Hippocampal formation (tissue), 2 donors: Measurements from ENCODE around the gene CASK.
"Not testable (repeated sequence)": the region's sequence is repeated elsewhere in the genome, so short reads cannot be mapped to it uniquely, and the experiment has no call there.

Experiments used
- DNase-seq, 2 donors: peaks; one replicate each; lab custom pipeline; 2025; lab: John Stamatoyannopoulos, UW

Gene CASK

GRCh38 chrX:41629539-41629938 is 293.8 kb downstream of the CASK start:
- DNase-seq = no peak

- DNase-seq = no peak
These were observed 302.1 kb downstream of the CASK start for GRCh38 chrX:41621222-41621723.

GRCh38 chrX:41619221-41619620 is 304.1 kb downstream of the CASK start:
- DNase-seq = no peak

- no peak for DNase-seq
These were observed 306.4 kb downstream of the CASK start for GRCh38 chrX:41616935-41617334.

DNA sequence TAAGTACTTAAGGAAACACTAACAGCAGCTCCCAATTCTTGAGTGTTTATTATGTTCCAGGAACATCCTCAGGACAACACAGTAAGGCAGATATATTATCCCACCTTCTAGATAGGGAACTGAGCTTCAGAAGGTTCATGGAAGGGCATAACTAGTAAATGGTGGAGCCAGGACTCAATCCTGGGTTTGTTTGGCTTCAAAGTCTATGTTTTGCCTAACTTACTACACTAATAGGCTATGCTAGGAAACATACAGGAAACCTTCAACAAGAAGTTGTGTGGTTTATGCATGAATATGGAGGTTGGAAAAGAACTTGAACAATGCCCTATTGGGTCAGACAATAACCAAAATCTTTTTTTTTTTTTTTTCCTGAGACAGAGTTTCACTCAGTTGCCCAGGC is 307.1 kb downstream of the CASK start:
- DNase-seq = no peak

GRCh38 chrX:41608244-41608643 is 315.1 kb downstream of the CASK start:
- DNase-seq = no peak

DNA sequence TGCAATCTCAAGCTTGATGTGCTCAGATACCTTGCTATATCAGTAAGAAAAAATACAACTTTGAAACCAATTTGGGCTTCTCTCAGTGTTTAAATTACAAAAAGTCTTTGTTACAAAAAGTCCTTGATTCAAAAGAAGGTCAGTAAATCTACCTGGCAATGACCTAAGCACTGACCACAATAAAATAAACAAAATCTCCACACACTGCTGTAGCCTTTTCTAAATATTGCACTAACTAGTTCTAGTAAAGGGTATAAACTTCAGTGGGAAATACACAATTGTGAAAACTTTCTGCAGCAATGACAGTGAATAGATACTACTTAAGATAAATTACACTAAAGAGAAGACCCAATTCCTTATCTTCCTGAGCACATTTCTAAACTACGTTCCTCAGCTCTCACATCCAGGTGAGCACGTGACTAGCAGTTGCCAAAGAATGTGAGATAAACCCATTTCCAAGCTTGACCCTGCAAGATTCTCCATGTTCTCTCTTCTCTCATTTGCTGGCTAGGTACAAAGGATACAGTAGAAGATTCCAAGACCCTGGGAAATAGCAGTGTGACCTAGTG is 316.0 kb downstream of the CASK start:
- DNase-seq = no peak

DNA sequence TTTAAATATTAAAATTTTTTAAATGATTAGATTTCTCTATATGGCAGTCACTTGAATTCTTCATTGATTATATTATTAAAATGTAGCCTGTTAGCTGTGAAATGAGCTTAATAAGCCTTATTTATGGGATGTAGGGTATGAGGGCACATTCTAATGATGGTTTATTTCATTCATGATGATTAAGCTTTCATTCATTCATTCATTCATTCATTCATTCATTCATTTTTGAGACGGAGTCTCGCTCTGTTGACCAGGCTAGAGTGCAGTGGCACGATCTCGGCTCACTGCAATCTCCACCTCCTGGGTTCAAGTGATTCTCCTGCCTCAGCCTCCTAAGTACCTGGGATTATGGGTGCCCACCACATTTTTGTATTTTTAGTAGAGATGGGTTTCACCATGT is 317.3 kb downstream of the CASK start:
- not testable (repeated sequence) for DNase-seq

DNA sequence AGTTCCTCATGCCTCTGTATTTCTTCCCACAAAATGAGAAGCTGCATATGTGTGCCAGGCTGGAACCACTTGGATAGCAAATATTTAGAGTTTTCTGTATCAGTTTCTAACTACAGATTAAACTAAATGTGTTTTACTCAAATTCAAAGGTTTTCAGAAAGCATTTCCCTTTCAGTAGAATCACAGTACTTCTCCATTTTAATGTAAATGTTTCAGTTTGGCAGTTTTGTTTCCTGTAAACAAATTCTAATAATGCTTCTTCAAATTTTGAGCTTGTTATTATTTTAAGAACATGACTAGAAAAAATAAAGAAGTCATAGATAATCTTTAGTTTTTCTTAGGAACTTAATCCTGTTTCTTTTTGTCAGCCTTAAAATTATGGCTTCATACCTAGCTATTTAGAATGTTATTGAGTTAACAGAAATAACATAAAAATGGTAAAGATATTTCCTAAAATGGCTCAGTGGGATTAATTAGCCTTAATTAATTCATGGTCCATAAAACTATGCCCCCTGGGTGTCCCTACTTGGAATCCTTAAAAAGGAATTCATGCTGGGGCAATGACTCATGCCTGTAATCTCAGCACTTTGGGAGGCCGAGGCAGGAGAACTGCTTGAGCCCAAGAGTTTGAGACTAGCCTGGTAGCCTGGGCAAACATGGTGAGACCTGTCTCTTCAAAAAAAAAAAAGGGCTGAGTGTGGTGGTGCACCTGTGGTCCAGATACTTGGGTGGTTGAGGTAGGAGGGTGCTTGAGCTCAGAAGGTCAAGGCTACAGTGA is 318.4 kb downstream of the CASK start:
- no peak for DNase-seq

DNA sequence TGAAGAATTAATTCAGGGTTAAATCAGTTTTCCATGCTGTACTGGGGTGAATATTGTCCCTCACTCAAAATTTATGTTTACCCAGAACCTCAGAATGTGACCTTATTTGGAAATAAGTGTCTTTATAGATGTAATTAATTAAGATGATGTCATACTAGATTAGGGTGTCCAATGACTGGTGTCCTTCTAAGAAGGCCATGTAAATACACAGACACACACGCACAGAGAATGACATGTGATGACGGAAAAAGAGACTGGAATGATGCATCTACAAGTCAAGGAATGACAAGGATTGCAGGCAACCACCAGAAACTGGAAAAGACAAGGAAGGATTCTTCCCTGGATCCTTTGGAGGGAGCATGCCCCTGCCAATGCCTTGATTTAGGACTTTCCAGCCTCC is 319.2 kb downstream of the CASK start:
- DNase-seq = no peak

DNA sequence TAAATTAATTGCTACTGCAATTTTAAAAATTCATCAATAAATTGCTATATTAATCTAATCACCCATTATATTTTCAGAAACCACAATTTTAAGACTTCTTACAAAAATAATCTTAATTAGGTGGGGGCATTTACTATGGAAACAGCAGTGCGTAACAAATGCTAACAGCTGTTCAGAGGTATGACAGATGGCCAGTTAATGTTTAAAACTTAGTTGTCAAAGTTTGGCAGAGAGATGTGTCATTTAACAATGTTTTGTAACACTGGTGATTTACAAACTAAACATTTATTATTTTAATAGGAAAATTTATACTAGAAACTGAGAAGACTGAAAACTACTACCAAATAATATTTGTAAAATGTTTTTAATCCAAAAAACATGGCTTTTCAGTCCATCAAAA is 319.8 kb downstream of the CASK start:
- no peak for DNase-seq

- DNase-seq = no peak
These were observed 320.5 kb downstream of the CASK start for GRCh38 chrX:41602816-41603345.

- DNase-seq = no peak
These were observed 323.1 kb downstream of the CASK start for GRCh38 chrX:41600291-41600690.

- no peak for DNase-seq
These were observed 323.8 kb downstream of the CASK start for GRCh38 chrX:41599507-41599906.

DNA sequence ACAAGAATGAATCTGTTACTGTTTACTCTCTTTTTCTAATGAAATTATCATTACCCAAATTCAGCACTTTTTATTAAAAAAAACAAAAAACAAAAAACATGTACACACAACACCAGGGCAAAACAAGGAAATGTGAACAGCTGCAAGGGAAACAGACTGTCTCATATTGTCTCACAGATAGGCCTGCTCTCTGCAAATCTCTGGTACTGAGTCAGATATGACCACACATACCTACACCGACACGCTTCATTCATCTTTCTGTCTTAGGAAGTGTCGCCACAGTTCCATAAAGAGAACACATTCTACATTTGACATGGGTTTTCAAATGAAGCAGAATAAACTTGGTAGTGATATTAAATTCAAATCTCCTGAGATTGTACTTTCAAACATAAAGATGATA is 326.8 kb downstream of the CASK start:
- DNase-seq = no peak

DNA sequence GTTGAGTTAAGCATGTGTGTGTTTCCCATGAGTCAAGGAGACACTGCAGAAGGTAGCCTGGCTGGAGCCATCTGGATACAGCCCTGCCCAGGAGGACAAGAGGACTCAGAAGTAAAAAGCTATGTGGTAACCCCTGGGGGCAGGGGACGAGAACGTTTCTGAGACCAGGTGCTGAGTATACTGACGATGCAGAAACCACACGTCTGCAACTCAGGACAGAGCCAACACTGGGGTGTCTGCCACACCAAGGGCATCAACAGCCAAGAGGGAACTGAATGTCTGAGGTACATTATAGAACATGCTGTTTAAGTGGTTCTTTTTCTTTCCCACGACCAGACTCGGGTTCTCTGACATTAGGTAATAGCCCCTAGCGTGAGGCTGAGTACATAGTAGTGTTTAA is 328.7 kb downstream of the CASK start:
- DNase-seq = no peak

DNA sequence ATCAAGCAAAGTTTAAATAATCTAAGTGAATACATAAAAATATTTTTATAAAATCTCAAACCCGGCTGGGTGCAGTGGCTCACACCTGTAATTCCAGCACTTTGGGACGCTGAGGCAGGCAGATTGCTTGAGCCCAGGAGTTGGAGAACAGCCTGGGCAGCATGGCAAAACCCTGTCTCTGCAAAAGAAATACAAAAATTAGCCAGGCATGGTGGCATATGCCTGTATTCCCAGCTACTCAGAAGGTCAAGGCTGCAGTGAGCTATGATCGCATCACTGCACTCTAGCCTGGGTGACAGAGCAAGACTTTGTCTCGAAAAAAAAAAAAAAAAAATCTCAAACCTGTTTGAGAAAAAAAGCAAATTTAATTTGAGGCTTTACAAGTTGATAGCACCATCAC is 331.4 kb downstream of the CASK start:
- DNase-seq = no peak

- no peak for DNase-seq
These were observed 332.7 kb downstream of the CASK start for GRCh38 chrX:41590641-41591040.

- DNase-seq = no peak
These were observed 333.6 kb downstream of the CASK start for GRCh38 chrX:41589634-41590270.

DNA sequence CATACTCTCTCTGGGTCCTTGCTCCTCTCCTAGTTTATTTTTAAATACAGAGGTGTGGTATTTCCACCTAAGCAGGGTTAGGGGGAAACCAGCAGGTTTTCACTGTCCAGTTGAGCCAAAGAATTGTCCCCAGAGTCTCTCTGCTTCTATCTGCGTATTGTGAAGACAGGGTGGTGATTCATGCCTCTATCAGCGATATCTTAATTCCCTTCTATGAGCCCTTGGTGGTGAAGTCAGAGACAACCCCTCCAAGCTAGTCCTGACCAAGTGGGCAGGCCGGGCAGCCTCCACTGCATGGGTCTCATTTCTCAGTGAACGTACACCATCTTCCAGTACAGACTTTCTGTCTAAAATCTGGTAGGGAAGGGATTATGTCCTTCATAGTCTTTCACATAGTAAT is 335.1 kb downstream of the CASK start:
- DNase-seq = no peak

- DNase-seq = no peak
These were observed 342.8 kb downstream of the CASK start for GRCh38 chrX:41580423-41581064.

DNA sequence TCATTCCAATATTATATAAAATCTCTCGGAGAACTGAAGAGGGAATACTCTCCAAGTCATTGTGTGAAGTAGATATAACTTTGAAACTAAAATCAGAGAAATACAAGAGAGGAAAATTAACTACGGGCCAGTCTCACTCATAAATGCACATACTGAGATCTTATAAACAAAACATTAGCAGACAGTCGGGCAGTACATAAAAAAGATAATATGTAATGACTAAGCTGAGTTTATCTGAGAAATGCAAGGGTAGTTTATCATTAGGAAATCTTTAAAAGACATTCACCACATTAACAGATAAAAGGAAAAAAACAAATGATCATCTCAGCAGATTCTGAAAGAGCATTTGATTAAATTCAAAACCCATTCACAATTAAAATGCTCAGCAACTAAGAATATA is 359.5 kb downstream of the CASK start:
- no peak for DNase-seq
